Thyroid gland (tissue), 4 donors: ENCODE measurements around the gene FAM25G.

ENCODE experiments used
- POLR2A ChIP-seq, 2 donors: fragments of 450-650 bp; IDR thresholded peaks; one replicate each; pipeline ENCODE4 v1.6.1; 2017; ENCODE audit warnings: antibody characterized with exemption in 2 of 2, mild to moderate bottlenecking in 2 of 2, moderate library complexity in 1 of 2
- TF ChIP-seq, protein P1 (sequence below), 6 experiments: fragments of 200-600 bp in 3 of 6; fragments of 450-650 bp in 3 of 6; sonication (generic) in 3 of 6; IDR thresholded peaks; one replicate each; pipeline ENCODE4 v1.5.1; 2016 to 2019; ENCODE audit warnings: antibody characterized with exemption in 6 of 6, mild to moderate bottlenecking in 2 of 6, inconsistent platforms in 1 of 6, moderate library complexity in 1 of 6

DNA sequence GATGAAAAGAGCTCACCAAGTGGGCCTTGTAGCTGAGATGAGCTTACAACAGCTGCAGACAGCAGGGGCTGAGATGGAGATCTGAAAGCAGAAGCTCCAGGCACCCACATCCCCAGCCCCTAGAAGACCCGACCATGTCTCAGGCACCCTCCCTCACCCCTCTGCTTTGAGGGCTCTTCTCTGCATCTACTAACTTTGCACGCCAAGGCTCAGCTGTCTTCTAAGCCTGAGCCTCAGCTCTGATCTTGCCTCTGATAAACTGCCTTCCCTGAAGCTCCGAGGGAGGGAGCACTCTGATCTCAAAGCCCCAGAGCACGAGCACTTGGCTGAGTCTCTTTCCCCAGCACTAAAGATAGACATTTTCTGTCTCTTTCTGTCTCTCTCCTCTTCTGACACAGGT, 49.6 kb downstream of the FAM25G start:
- no peak for TF ChIP-seq POLR2A (IDR thresholded peaks at IDR 0.05)
- TF ChIP-seq, protein P1, sequence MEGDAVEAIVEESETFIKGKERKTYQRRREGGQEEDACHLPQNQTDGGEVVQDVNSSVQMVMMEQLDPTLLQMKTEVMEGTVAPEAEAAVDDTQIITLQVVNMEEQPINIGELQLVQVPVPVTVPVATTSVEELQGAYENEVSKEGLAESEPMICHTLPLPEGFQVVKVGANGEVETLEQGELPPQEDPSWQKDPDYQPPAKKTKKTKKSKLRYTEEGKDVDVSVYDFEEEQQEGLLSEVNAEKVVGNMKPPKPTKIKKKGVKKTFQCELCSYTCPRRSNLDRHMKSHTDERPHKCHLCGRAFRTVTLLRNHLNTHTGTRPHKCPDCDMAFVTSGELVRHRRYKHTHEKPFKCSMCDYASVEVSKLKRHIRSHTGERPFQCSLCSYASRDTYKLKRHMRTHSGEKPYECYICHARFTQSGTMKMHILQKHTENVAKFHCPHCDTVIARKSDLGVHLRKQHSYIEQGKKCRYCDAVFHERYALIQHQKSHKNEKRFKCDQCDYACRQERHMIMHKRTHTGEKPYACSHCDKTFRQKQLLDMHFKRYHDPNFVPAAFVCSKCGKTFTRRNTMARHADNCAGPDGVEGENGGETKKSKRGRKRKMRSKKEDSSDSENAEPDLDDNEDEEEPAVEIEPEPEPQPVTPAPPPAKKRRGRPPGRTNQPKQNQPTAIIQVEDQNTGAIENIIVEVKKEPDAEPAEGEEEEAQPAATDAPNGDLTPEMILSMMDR (IDR thresholded peaks at IDR 0.05): no peak
